ENCODE data around the gene ADGRL3.

The ADGRL3 gene

DNA sequence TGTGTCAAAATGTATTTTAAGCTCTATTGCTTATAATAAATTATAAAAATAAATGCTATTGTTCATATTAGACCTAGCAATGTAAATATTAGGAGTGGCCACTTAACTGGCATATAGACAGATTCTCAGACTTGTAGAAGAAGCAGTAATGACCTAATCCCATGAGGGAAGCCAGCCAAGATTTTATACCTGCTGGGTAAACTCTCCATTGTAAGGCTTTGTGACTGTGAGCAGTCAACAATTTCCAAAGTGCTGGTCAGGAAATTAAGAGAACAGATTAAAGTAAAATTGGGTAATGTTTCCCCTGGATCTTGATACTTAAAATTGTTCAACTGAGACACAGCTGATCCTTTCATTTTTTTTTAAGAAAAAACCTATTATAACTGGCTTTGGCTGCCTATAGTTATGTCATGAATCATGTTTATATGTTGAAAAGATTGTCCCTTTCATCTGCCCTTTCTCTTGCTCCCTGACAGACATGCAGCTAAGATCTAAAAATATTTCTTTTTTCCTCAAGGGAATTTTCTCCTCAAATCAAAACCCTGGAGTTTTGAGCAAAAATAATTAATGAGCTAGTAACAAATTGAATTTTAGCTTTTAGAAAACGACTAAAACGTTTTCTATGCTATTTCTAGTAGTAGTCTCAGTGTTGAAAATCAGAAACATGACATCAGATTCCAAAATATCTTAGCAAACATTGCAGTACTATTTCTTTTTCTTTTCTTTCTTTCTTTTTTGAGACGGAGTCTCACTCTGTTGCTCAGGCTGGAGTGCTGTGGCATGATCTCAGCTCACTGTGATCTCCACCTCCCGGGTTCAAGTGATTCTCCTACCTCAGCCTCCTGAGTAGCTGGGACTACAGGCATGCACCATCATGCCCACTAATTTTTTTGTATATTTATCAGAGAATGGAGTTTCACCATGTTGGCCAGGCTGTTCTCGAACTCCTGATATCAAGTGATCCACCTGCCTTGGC is 77.9 kb downstream of the ADGRL3 start:
- DNase-seq (ENCODE audit: low read depth), result no peak

DNA sequence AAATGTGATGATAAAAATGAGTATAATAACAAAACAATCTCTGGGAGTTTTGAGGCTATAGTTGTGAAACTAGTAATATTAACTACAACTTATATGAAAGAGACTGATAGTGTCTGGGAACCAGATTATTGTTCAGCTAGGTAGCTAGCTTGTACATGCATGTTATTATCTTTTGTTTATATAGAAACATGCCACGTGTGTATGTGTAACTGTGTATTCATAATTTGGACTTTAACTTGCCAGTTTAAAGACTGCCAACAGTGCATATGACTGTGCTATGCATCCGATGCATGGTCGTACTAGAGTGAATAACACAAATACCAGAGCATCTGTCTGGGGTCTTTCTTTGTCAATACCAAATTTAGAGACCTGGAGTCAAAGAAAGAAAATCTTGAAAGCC is 92.2 kb downstream of the ADGRL3 start:
- DNase-seq (ENCODE audit: low read depth), result no peak

GRCh38 chr4:61293707-61294400 is 93.7 kb downstream of the ADGRL3 start:
- DNase-seq (ENCODE audit: low read depth), result no peak

DNA sequence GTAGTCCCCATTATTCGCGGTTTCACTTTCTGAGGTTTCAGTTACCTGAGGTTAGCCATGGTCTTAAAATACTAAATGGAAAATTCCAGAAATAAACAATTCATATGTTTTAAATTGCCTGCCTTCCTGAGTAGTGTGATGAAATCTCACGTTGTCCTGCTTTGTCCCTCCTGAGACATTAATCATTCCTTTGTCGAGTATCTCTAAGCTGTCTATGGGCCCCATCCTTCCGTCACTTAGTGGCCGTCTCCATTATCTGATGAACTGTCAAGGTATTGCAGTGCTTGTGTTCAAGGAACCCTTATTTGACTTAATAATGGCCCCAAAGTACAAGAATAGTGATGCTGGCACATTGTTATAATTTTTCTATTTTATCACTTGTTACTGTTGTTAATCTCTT is 94.8 kb downstream of the ADGRL3 start:
- no peak for DNase-seq (ENCODE audit: low read depth)

GRCh38 chr4:61296144-61296543 is 96.0 kb downstream of the ADGRL3 start:
- DNase-seq (ENCODE audit: low read depth), result no peak

GRCh38 chr4:61298178-61298740 is 98.1 kb downstream of the ADGRL3 start:
- DNase-seq (ENCODE audit: low read depth), result no peak

DNA sequence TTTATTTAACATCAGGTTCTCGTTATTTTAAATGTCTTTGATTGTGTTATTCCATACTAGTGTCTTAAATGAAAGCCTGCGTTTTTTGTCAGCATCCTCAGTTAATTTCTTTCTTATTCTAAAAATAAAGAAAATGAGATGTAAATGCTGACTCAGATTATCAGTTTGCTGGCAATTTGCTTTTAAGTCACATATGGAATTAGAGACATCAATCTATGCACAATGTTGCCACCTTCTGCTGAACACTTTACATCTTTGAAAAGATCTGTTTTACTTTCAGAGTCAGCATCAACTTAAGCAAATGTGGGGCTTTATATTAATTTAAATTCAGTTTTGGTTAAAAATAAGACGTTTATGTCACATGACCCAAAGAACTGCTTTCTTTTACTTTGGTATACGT is 99.2 kb downstream of the ADGRL3 start:
- no peak for DNase-seq (ENCODE audit: low read depth)

- DNase-seq (ENCODE audit: low read depth), result no peak
Observed at GRCh38 chr4:61300266-61300844, 100.2 kb downstream of the ADGRL3 start.

- DNase-seq (ENCODE audit: low read depth), result no peak
Observed at GRCh38 chr4:61301271-61301670, 101.1 kb downstream of the ADGRL3 start.

DNA sequence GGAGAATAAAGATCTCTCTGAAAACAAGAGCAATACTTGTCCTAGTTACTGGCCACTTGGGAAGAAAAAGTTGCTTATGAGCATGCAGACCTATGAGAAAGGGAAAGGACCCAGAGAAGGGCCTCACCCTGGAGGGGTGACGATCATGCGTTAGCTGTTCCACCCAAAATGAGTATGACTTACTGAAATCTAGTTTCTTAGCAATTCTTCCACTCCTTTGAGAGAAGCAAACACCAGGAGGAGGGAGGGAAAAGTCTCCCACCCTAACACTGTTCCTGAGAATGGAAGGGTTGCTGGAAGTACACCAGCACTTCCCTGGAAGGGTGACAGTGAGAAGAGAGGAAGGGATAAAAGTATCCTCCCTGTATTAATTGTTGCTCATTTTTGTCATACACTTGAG is 107.9 kb downstream of the ADGRL3 start:
- DNase-seq (ENCODE audit: low read depth), result no peak

DNA sequence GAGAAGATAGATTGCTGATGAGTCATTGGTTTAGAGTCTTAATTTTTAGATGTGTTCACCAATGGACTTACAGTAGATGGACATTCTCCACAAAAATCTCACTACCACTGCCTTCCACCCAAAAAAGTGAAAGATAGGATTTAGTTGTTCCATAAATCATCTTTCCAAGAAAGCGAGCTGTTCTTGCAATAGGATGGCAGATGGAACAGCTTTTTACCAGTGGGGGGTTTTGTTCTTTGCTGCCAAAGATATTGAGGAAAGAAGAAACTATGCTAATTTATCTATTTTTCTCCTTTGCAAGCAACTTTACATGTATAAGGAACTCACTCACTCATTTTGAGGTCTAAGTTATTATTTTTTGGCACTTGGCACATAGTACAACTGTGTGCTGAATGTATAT is 109.5 kb downstream of the ADGRL3 start:
- DNase-seq (ENCODE audit: low read depth), result no peak

DNA sequence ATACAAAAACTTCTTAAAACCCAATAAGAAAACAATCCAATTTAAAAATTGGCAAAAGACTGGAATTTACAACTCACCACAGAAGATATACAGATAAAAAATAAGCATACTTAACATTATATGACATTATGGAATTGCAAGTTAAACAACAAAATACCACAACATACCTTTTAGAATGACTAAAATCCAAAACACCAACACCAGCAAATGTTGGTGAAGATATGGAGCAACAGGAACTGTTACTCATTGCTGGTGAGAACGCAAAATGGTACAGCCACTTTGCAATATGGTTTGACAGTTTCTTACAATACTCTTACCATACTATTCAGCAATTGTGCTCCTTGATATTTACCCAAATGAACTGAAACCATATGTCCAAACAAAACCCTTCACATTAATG is 112.4 kb downstream of the ADGRL3 start:
- DNase-seq (ENCODE audit: low read depth), result no peak

GRCh38 chr4:61318431-61318830 is 118.3 kb downstream of the ADGRL3 start:
- no peak for DNase-seq (ENCODE audit: low read depth)

GRCh38 chr4:61319156-61319555 is 119.0 kb downstream of the ADGRL3 start:
- no peak for DNase-seq (ENCODE audit: low read depth)

DNA sequence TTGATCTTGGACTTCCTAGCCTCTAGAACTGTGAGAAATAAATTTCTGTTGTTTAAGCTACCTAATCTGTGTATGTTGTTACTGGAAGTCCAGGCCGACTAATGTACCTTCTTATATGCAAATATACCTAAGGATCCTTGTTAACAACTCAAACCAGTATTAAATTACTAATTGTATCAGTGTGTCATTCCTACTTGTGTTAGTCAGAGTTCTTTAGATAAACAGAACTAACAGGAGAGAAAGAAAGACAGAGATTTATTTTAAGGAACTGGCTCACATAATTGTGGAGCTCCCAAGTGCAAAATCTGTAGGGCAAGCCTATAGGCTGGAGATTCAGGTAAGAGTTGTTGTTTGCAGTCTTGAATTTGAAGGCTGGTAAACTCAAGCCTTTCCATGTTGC is 120.0 kb downstream of the ADGRL3 start:
- no peak for DNase-seq (ENCODE audit: low read depth)

GRCh38 chr4:61320631-61321030 is 120.5 kb downstream of the ADGRL3 start:
- no peak for DNase-seq (ENCODE audit: low read depth)

DNA sequence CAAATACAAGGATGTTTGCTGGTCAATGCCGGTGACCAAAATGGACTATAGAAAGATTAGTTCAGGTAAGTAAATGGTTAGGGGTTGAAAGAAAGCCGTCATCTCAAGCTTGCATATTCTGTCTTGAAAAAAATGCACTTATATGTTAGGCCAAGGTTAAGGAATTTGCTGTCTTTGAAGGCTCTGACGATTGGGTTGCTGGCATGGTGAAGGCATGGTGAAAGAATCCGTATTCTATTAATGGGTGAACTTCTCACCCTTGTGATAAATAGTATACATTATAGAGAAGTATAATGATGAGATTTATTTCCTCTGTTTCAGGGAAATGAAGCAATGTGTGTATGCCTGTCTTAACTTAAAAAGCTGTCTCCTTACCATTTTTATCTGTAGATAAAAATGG is 132.6 kb downstream of the ADGRL3 start:
- DNase-seq (ENCODE audit: low read depth), result no peak

DNA sequence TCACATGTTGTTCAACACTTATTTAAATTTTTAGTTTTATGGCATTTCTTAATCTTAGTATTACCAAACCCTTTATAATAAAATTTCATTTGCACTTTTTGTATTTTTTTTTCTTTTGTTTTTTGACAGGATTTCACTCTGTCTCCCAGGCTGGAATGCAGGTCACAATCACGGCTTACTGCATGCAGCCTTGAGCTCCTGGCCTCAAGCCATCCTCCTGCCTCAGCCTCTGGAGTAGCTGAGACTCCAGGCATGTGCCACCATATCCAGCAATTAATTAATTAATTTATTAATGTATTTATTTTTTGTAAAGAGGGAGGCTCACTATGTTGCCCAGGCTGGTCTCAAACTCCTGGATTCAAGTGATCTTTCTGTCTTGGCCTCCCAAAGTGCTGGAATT is 133.4 kb downstream of the ADGRL3 start:
- no peak for DNase-seq (ENCODE audit: low read depth)

- no peak for DNase-seq (ENCODE audit: low read depth)
Observed at GRCh38 chr4:61335241-61335763, 135.2 kb downstream of the ADGRL3 start.

DNA sequence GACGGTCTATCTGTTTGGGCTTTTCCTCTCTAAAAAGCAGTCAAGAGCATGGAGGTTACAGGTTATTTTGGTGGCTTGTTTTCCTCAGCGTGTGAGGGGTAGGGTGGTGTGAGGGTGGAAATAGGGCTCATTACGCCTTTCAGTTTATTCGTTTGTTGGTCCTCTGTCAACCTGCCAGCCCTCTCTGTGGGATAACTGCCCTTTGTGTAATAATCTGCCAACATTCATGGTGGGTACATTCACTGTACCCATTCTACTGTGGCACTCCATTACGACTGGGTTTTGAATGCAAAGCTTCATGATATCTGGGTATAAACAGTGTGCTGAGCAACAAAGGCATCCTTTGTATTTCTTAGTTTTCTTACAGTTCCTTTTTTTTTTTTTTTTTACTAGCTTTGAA is 136.4 kb downstream of the ADGRL3 start:
- no peak for DNase-seq (ENCODE audit: low read depth)

DNA sequence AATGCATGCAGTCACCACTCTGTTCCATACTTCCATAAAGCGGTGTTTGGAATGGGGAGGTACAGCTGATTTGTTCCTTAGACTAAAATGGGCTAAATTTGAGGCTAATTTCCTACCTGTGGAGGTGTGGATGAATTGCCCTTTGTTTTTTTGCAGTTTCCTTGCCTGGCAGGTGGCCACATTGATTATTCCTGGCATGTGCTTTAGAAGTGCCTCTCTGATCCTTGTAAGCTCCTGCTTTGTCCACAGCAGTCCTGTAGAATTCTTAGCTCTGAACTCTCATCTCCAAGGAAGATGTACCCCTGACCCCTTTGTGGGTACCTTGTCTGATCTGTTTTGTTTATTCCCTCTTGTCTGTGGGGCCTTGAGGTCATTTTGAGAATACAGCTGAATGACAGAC is 136.8 kb downstream of the ADGRL3 start:
- DNase-seq (ENCODE audit: low read depth), result no peak

DNA sequence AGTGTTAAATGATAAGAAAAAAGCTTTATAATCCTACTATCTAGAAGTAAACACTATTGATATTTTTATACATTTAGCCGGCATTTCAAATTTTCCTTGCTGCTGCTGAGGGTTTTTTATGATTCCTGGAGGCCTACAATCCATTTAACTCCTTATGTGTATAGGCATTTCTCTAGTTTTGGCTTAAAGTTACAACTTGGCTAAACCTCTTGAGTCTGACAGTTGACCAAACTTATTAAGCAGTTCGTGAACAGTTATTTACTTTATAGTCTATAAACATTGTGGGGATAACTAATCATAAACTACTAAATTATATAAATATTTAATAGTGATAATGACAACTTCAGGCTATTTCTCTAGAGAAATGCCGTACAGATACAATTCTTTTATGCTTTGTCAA is 141.9 kb downstream of the ADGRL3 start:
- DNase-seq (ENCODE audit: low read depth), result no peak
